Activated CD4-positive, alpha-beta T cell treated with anti-CD3 and anti-CD28 coated beads, Interleukin-2, amount 10 ng/mL, durations not matched to agents 24 days and 14 days (primary cell): ENCODE data around the gene FKBP8. TPM values are rescaled to one million over a fixed set of nuclear protein-coding genes. Genes with fewer than 3 reads are reported as not detected.
"Not testable (repeated sequence)": the region's sequence is repeated elsewhere in the genome, so short reads cannot be mapped to it uniquely, and the experiment has no call there.

ENCODE experiments used
- DNase-seq: peaks from one replicate; pipeline ENCODE4 v3.0.0; 2022
- H3K27ac Mint-ChIP-seq: one replicate; pipeline ENCODE4 v1.8.0; 2022; ENCODE audit warnings: mild to moderate bottlenecking, mixed read lengths
- H3K27me3 Mint-ChIP-seq: one replicate; pipeline ENCODE4 v1.8.0; 2022; ENCODE audit warnings: mixed read lengths
- H3K36me3 Mint-ChIP-seq: one replicate; pipeline ENCODE4 v1.8.0; 2022; ENCODE audit warnings: low read depth, mild to moderate bottlenecking, mixed read lengths
- H3K4me1 Mint-ChIP-seq: one replicate; pipeline ENCODE4 v1.8.0; 2021; ENCODE audit warnings: mixed read lengths
- H3K4me3 Mint-ChIP-seq: one replicate; pipeline ENCODE4 v1.8.0; 2022; ENCODE audit warnings: mild to moderate bottlenecking, moderate library complexity, mixed read lengths
- H3K9me3 Mint-ChIP-seq: one replicate; pipeline ENCODE4 v1.8.0; 2021; ENCODE audit warnings: mixed read lengths
- intact Hi-C: fragments of 100-400 bp; cut with micrococcal nuclease; formaldehyde crosslinking; loops from one replicate; pipeline ENCODE4 v1.15.1; 2023
- total RNA-seq: library from RNA; stranded (reverse); gene quantifications from 2 replicates; pipeline ENCODE4 v1.2.3, GENCODE V29; 2022

The FKBP8 gene
- 170 and 173 TPM in 2 replicates for total RNA-seq

GRCh38 chr19:18542941-18543813 lies at the start of gene FKBP8:
TSS of gene FKBP8 (minus strand) at chr19:18543573. CDS start at chr19:18541970, 1,603 bp downstream.
- peaks cover 15% of the 10 kb centered on the region for H3K36me3 Mint-ChIP-seq
- peak within 1 kb of the TSS; percentile 99 for H3K27ac Mint-ChIP-seq
- peak; percentile 99 for DNase-seq
- H3K27me3 Mint-ChIP-seq: no peaks in the 10 kb centered on the region
- peak within 1 kb of the TSS; percentile 99 for H3K4me3 Mint-ChIP-seq
- intact Hi-C loops: no loop called here
- H3K4me1 Mint-ChIP-seq: peaks cover 22% of the 10 kb centered on the region
- H3K9me3 Mint-ChIP-seq: no peaks in the 10 kb centered on the region

GRCh38 chr19:18592732-18593131 lies 49.4 kb upstream of the FKBP8 start:
- Mint-ChIP-seq H3K27me3 (peaks cover 17% of the 10 kb centered on the region), H3K4me1 (peaks cover 17% of the 10 kb centered on the region), H3K36me3 (peaks cover 23% of the 10 kb centered on the region)
- DNase-seq, H3K27ac Mint-ChIP-seq, intact Hi-C loops, H3K9me3 Mint-ChIP-seq, H3K4me3 Mint-ChIP-seq: not testable (repeated sequence)

DNA sequence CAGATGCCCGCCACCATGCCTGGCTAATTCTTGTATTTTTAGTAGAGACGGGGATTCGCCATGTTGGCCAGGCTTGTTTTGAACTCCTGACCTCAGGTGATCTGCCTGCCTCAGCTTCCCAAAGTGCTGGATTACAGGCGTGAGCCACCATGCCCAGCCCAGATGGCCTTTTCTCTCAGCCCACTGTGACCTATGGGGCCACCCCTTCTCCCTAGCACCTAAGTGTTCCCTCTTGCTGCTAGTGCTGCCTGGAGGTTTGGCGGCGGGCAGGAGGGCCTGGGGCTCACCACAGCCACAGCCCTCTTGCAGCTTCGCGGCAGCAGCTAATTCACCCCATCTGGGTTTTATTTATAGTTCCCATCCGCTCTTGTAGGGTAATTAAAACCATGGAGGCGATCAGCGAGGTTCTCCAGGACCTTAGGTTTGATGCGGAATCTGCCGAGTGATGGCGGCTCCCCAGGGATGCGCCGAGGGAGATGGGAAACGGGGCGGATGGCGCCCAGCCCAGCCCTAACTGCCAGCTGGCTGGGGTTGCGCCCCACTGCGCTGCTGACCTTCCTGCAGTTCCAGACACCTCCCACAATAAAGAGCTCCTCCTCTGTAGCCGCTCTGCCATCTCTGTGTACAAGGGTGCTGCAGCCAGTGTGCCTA lies 48.5 kb upstream of the FKBP8 start:
- Mint-ChIP-seq H3K4me1 (peaks cover 19% of the 10 kb centered on the region), H3K4me3 (peak overlapping the region; percentile 32), H3K9me3 (no peaks in the 10 kb centered on the region), H3K27me3 (peaks cover 15% of the 10 kb centered on the region), H3K36me3 (peaks cover 23% of the 10 kb centered on the region), H3K27ac (no peak overlapping the region)
- intact Hi-C loops: no loop called here
- DNase-seq: no peak

DNA sequence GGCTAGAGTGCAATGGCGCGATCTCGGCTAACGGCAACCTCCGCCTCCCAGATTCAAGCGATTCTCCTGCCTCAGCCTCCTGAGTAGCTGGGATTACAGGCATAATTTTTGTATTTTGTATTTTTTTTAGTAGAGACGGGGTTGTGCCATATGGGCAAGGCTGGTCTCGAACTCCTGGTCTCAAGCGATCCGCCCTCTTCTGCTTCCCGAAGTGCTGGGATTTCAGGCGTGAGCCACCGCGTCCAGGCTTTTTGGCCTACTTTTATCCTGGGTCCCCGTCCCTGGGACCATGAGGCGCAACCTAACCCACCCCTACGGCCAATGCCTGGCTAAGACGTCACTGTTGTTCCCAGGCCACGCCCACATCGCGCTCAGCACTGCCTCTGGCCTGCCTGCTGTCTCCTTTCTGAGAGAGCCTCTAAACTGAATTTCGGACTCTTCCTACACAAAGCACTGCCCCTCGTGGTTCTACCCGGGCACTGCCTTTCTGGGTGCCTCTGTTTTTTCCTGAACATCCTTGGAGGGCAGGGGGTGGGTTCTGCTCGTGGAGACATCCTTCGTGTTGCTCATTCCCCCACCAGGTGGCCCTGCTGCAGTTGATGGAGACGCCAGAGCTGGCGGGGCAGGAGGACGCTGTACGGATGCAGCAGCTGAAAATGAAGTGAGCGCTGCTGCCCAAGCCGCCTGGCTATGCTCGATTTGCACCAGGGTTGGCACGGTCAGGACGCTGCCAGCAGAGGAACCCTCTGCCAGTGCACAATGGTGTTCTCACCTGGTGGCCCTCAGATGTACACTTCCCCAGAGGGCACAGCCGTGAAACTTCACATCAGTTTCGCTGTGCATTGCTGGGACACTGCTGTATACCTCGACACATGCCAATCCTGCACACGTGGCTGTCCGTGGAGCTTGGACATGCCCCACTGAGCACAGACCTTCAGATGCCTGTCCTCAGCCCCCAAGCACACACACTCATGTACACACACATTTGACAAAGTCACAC lies 47.2 kb upstream of the FKBP8 start:
- Mint-ChIP-seq H3K27me3 (peaks cover 6% of the 10 kb centered on the region), H3K27ac (peak overlapping the region; percentile 97), H3K4me3 (peak overlapping the region; percentile 86), H3K9me3 (no peaks in the 10 kb centered on the region), H3K36me3 (peaks cover 23% of the 10 kb centered on the region), H3K4me1 (peaks cover 27% of the 10 kb centered on the region)
- intact Hi-C loops: no loop called here
- no peak for DNase-seq

- Mint-ChIP-seq H3K4me3 (peak overlapping the region; percentile 86), H3K9me3 (no peaks in the 10 kb centered on the region), H3K4me1 (peaks cover 32% of the 10 kb centered on the region), H3K27me3 (peaks cover 1% of the 10 kb centered on the region), H3K27ac (peak overlapping the region; percentile 97), H3K36me3 (peaks cover 22% of the 10 kb centered on the region)
- peak; percentile 92 for DNase-seq
- intact Hi-C loops: loop anchor here (1.0 to 5.0 kb wide), 6 partner anchors 18 to 258 kb away; partner anchors contain the start of genes CRTC1, ELL, KXD1 and UBA52
Observed at GRCh38 chr19:18589380-18590272, 46.3 kb upstream of the FKBP8 start.

- Mint-ChIP-seq H3K4me1 (peaks cover 35% of the 10 kb centered on the region), H3K27me3 (no peaks in the 10 kb centered on the region), H3K36me3 (peaks cover 22% of the 10 kb centered on the region), H3K9me3 (no peaks in the 10 kb centered on the region), H3K27ac (peak within 1 kb of the TSS; percentile 97), H3K4me3 (peak within 1 kb of the TSS; percentile 86)
- intact Hi-C loops: loop anchor here (1.0 to 5.0 kb wide), 6 partner anchors 17 to 259 kb away; partner anchors contain the start of genes CRTC1, ELL, KXD1 and UBA52
- DNase-seq: peak; percentile 97
Observed at GRCh38 chr19:18588611-18589379, 45.4 kb upstream of the FKBP8 start, which contains the start of gene REX1BD. TSS of gene REX1BD (plus strand) at chr19:18588798. CDS start at chr19:18588802, 4 bp downstream.

GRCh38 chr19:18587962-18588610 lies 44.7 kb upstream of the FKBP8 start:
- Mint-ChIP-seq H3K27ac (peak overlapping the region; percentile 97), H3K4me3 (peak overlapping the region; percentile 86), H3K36me3 (peaks cover 21% of the 10 kb centered on the region), H3K27me3 (no peaks in the 10 kb centered on the region), H3K9me3 (no peaks in the 10 kb centered on the region), H3K4me1 (peaks cover 32% of the 10 kb centered on the region)
- intact Hi-C loops: loop anchor here (5.0 kb wide), 2 partner anchors 94 to 259 kb away; partner anchors contain the start of gene CRTC1
- no peak for DNase-seq

DNA sequence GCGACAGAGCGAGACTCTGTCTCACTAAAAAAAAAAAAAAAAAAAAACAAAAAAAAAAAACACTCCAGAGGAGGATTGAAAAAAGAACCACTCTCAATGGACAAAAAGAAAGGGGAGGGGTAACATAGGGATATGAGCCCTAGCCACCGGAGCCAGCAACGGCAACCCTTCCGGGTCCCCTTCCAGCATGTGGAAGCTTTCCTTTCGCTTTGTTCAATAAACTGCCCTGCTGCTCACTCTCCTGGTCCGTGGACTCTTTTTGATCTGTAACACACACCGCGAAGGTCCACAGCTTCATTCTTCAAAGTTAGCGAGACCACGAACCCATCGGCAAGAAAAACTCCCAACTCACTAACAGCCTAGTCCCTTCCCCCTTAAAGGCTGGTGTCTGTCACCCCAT lies 44.2 kb upstream of the FKBP8 start:
- H3K27ac Mint-ChIP-seq: peak overlapping the region; percentile 97
- no peaks in the 10 kb centered on the region for H3K27me3 Mint-ChIP-seq
- H3K4me3 Mint-ChIP-seq: peak overlapping the region; percentile 86
- H3K4me1 Mint-ChIP-seq: peaks cover 32% of the 10 kb centered on the region
- no peaks in the 10 kb centered on the region for H3K9me3 Mint-ChIP-seq
- H3K36me3 Mint-ChIP-seq: peaks cover 19% of the 10 kb centered on the region
- no peak for DNase-seq
- intact Hi-C loops: loop anchor here (5.0 kb wide), 2 partner anchors 95 to 260 kb away; partner anchors contain the start of gene CRTC1

- intact Hi-C loops: loop anchor here (5.0 kb wide), 2 partner anchors 96 to 261 kb away; partner anchors contain the start of gene CRTC1
- Mint-ChIP-seq H3K36me3 (peaks cover 14% of the 10 kb centered on the region), H3K4me1 (peaks cover 32% of the 10 kb centered on the region), H3K9me3 (no peaks in the 10 kb centered on the region), H3K4me3 (peak overlapping the region; percentile 30), H3K27me3 (no peaks in the 10 kb centered on the region), H3K27ac (peak overlapping the region; percentile 76)
- DNase-seq: no peak
Observed at GRCh38 chr19:18586306-18586705, 42.9 kb upstream of the FKBP8 start.

DNA sequence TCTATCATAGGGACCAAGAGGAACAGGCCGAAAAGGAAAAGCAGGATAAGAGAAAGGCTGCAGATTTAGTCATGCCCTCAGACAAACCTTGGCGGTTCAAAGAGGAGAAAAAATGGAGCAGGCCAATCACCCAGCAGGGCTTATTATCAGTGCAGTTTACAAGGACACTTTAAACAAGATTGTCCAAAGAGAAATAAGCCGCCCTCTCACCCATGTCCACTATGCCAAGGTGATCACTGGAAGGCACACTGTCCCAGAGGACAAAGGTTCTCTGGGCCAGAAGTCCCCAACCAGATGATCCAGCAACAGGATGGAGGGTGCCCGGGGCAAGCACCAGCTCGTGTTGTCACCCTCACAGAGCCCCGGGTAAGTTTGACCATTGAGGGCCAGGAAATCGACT lies 36.9 kb upstream of the FKBP8 start:
- Mint-ChIP-seq H3K4me1 (peaks cover 15% of the 10 kb centered on the region), H3K27me3 (no peaks in the 10 kb centered on the region), H3K4me3 (no peak overlapping the region), H3K36me3 (peaks cover 28% of the 10 kb centered on the region), H3K9me3 (no peaks in the 10 kb centered on the region), H3K27ac (no peak overlapping the region)
- DNase-seq: no peak
- intact Hi-C loops: no loop called here

DNA sequence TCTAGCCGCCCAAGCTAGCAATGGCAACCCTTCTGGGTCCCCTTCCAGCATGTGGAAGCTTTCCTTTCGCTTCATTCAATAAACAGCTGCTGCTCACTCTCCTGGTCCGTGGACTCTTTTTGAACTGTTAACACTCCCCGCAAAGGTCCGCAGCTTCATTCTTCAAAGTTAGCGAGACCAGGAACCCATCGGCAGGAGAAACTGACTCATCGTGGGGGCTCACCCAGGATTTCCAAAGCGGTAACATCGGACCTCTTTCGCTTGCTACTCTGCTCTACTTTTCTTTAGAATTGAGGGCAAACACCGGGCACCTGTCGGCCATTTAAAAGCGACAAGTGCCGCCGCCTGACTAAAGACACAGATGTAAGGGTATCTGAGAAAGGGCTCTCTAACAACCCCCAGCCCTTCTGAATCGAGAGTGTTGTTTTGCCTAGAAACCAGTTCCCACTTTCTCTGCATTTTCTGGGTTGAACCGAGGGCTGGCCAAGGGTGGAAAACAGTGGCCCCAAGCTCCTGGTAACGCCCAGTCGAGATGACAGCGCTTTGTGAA lies 34.1 kb upstream of the FKBP8 start:
- H3K9me3 Mint-ChIP-seq: no peaks in the 10 kb centered on the region
- H3K4me3 Mint-ChIP-seq: no peak overlapping the region
- H3K27ac Mint-ChIP-seq: no peak overlapping the region
- no peaks in the 10 kb centered on the region for H3K27me3 Mint-ChIP-seq
- H3K36me3 Mint-ChIP-seq: peaks cover 53% of the 10 kb centered on the region
- DNase-seq: no peak
- H3K4me1 Mint-ChIP-seq: peaks cover 22% of the 10 kb centered on the region
- intact Hi-C loops: no loop called here
